H9 (cell line): Measurements from ENCODE around the gene MTHFD1. TPM values are rescaled to one million over a fixed set of nuclear protein-coding genes. Genes with fewer than 3 reads are reported as not detected.
A peak's percentile ranks its signal among the peaks of the same experiment; 100 is the strongest.

ENCODE experiments used
- DNase-seq: peaks from one replicate; pipeline ENCODE4 v3.0.0-alpha.2; 2017
- H2AFZ ChIP-seq: one replicate; pipeline ENCODE4 v1.6.1; 2013; ENCODE audit warnings: mild to moderate bottlenecking, low read length, control low read depth, moderate library complexity
- H2AK5ac ChIP-seq: 2 replicates; pipeline ENCODE4 v1.6.1; 2013; ENCODE audit warnings: low read length, control low read depth, mixed read lengths; ENCODE audit not compliant: insufficient read length
- H2BK120ac ChIP-seq: one replicate; pipeline ENCODE4 v1.6.1; 2013; ENCODE audit warnings: low read depth, mild to moderate bottlenecking, low read length, control low read depth, inconsistent platforms; ENCODE audit not compliant: poor library complexity, severe bottlenecking
- H2BK12ac ChIP-seq: 2 replicates; pipeline ENCODE4 v1.6.1; 2013; ENCODE audit warnings: low read length, control low read depth, mixed read lengths, low read depth; ENCODE audit not compliant: insufficient read length
- H2BK15ac ChIP-seq: 2 replicates; pipeline ENCODE4 v1.6.1; 2013; ENCODE audit warnings: low read depth, low read length, control low read depth
- H2BK20ac ChIP-seq: one replicate; pipeline ENCODE4 v1.6.1; 2013; ENCODE audit warnings: low read depth, mild to moderate bottlenecking, low read length, control low read depth, inconsistent platforms; ENCODE audit not compliant: poor library complexity, severe bottlenecking
- H2BK5ac ChIP-seq: 2 replicates; pipeline ENCODE4 v1.6.1; 2013; ENCODE audit warnings: low read length, control low read depth, mixed read lengths; ENCODE audit not compliant: insufficient read length
- H3K14ac ChIP-seq: 2 replicates; pipeline ENCODE4 v1.6.1; 2013; ENCODE audit warnings: low read length, control low read depth; ENCODE audit not compliant: insufficient read depth
- H3K18ac ChIP-seq: 2 replicates; pipeline ENCODE4 v1.6.1; 2013; ENCODE audit warnings: low read depth, mild to moderate bottlenecking, mixed read lengths, low read length, control low read depth; ENCODE audit not compliant: insufficient read length
- H3K23ac ChIP-seq: 2 replicates; pipeline ENCODE4 v1.6.1; 2013; ENCODE audit warnings: low read length, control low read depth, mixed read lengths, low read depth; ENCODE audit not compliant: insufficient read length
- H3K23me2 ChIP-seq: 2 replicates; pipeline ENCODE4 v1.6.1; 2013; ENCODE audit warnings: low read depth, mild to moderate bottlenecking, mixed read lengths, low read length, control low read depth; ENCODE audit not compliant: insufficient read length, poor library complexity, severe bottlenecking
- H3K27ac ChIP-seq: 2 replicates; pipeline ENCODE4 v1.5.1; 2013; ENCODE audit warnings: low read length, control low read depth, mixed read lengths, low read depth; ENCODE audit not compliant: insufficient read length
- H3K27me3 ChIP-seq: 2 replicates; pipeline ENCODE4 v1.6.1; 2013; ENCODE audit warnings: low read length, control low read depth, inconsistent platforms; ENCODE audit not compliant: insufficient read depth
- H3K4ac ChIP-seq: 2 replicates; pipeline ENCODE4 v1.6.1; 2013; ENCODE audit warnings: low read depth, mild to moderate bottlenecking, control low read depth, inconsistent platforms, low read length, moderate library complexity
- H3K4me1 ChIP-seq: 2 replicates; pipeline ENCODE4 v1.6.1; 2013; ENCODE audit warnings: low read length, control low read depth, inconsistent platforms; ENCODE audit not compliant: insufficient read depth
- H3K4me2 ChIP-seq: 2 replicates; pipeline ENCODE4 v1.6.1; 2013; ENCODE audit warnings: low read length, control low read depth, mixed read lengths; ENCODE audit not compliant: insufficient read length, insufficient read depth
- H3K56ac ChIP-seq: 2 replicates; pipeline ENCODE4 v1.6.1; 2013; ENCODE audit warnings: low read depth, mild to moderate bottlenecking, mixed read lengths, low read length, control low read depth; ENCODE audit not compliant: insufficient read length
- H3K79me1 ChIP-seq: 2 replicates; pipeline ENCODE4 v1.6.1; 2013; ENCODE audit warnings: low read depth, mild to moderate bottlenecking, moderate library complexity, low read length, control low read depth, inconsistent platforms; ENCODE audit not compliant: insufficient read depth, poor library complexity, severe bottlenecking
- H3K79me2 ChIP-seq: 2 replicates; pipeline ENCODE4 v1.6.1; 2013; ENCODE audit warnings: low read length, control low read depth, inconsistent platforms; ENCODE audit not compliant: insufficient read depth
- H3K9ac ChIP-seq: 2 replicates; pipeline ENCODE4 v1.6.1; 2013; ENCODE audit warnings: low read length, control low read depth, mixed read lengths; ENCODE audit not compliant: insufficient read length; ENCODE audit errors: extremely low read depth
- H3K9me3 ChIP-seq: one replicate; pipeline ENCODE4 v1.6.1; 2013; ENCODE audit warnings: low read depth, low read length, inconsistent platforms; ENCODE audit not compliant: control insufficient read depth
- H3T11ph ChIP-seq: one replicate; pipeline ENCODE4 v1.6.1; 2013; ENCODE audit warnings: mild to moderate bottlenecking, low read length, control low read depth, inconsistent platforms
- H4K20me1 ChIP-seq: one replicate; pipeline ENCODE4 v1.6.1; 2013; ENCODE audit not compliant: control insufficient read depth, insufficient read length, insufficient read depth
- H4K5ac ChIP-seq: 2 replicates; pipeline ENCODE4 v1.6.1; 2013; ENCODE audit warnings: low read depth, mild to moderate bottlenecking, mixed read lengths, low read length, control low read depth; ENCODE audit not compliant: insufficient read length
- H4K8ac ChIP-seq: replicated peaks from 2 replicates; pipeline ENCODE4 v1.6.1; 2013; ENCODE audit warnings: low read length, control low read depth, mixed read lengths, low read depth; ENCODE audit not compliant: insufficient read length
- H4K91ac ChIP-seq: 2 replicates; pipeline ENCODE4 v1.6.1; 2013; ENCODE audit warnings: low read depth, mild to moderate bottlenecking, moderate library complexity, mixed read lengths, low read length, control low read depth; ENCODE audit not compliant: insufficient read length
- H3K27ac Mint-ChIP-seq, 3 experiments: 2 replicates in 2 of 3; 3 replicates in 1 of 3; pipeline ENCODE4 v1.8.0; 2020 to 2021; ENCODE audit warnings: mixed read lengths in 3 of 3, mild to moderate bottlenecking in 1 of 3, moderate library complexity in 1 of 3
- H3K27me3 Mint-ChIP-seq: 2 replicates; pipeline ENCODE4 v1.8.0; 2021; ENCODE audit warnings: low read depth, mild to moderate bottlenecking, moderate library complexity, mixed read lengths
- H3K36me3 Mint-ChIP-seq, 3 experiments: 2 replicates in 2 of 3; 3 replicates in 1 of 3; pipeline ENCODE4 v1.8.0; 2020 to 2021; ENCODE audit warnings: low read depth in 3 of 3, mixed read lengths in 3 of 3; ENCODE audit not compliant: insufficient read depth in 1 of 3
- H3K4me1 Mint-ChIP-seq, 2 experiments: 2 replicates each; pipeline ENCODE4 v1.8.0; 2020; ENCODE audit warnings: mixed read lengths in 2 of 2
- H3K4me3 Mint-ChIP-seq, 2 experiments: 2 replicates in 1 of 2; 3 replicates in 1 of 2; pipeline ENCODE4 v1.8.0; 2020 to 2021; ENCODE audit warnings: mild to moderate bottlenecking in 2 of 2, mixed read lengths in 2 of 2, moderate library complexity in 1 of 2
- H3K9me3 Mint-ChIP-seq, 2 experiments: 2 replicates in 1 of 2; 3 replicates in 1 of 2; pipeline ENCODE4 v1.8.0; 2020; ENCODE audit warnings: mild to moderate bottlenecking in 2 of 2, mixed read lengths in 2 of 2, moderate library complexity in 1 of 2
- CTCF ChIP-seq: fragments of 200-600 bp; sonication (generic); conservative IDR thresholded peaks from 3 replicates; pipeline ENCODE4 v1.8.0; 2021; ENCODE audit warnings: antibody characterized with exemption, mild to moderate bottlenecking
- WGBS: extraction: QIAGEN DNeasy Blood & Tissue Kit; methylation state at CpG from one replicate; pipeline ENCODE4 v1.1.7; 2013; ENCODE audit warnings: missing lambda C conversion rate, low lambda C conversion rate, mixed read lengths; ENCODE audit not compliant: insufficient read length; ENCODE audit errors: extremely low coverage; 5-methylcytosine and 5-hydroxymethylcytosine counted together
- long read RNA-seq: library from polyadenylated mRNA; unstranded; transcript quantifications from one replicate; pipeline ENCODE4 v2.0.0, GENCODE V29; 2020
- total RNA-seq: library from RNA; stranded (reverse); gene quantifications from 2 replicates; pipeline ENCODE4 v1.2.1, GENCODE V29; 2021

MTHFD1 gene
- total RNA-seq, result 203 and 209 TPM in 2 replicates
- long read RNA-seq, full-length matches to known transcripts, result 1,490 of 1,729 reads
- long read RNA-seq, partial matches to known transcripts, result 92 of 1,729 reads
- long read RNA-seq, other reads (novel, unspliced or antisense), result 147 of 1,729 reads

- Mint-ChIP-seq H3K4me3 (peak within 1 kb of the TSS; percentile 96 to 99), H3K27me3 (no peaks in the 10 kb centered on the region), H3K9me3 (no peaks in the 10 kb centered on the region; a peak in 1 of 5 replicates), H3K27ac (peak within 1 kb of the TSS; percentile 98 to 100 (median 99)), H3K36me3 (peaks cover 6 to 15% (median 14%) of the 10 kb centered on the region in 3 experiments), H3K4me1 (peaks cover 34 to 48% of the 10 kb centered on the region in 2 experiments)
- peak within 1 kb of the TSS; percentile 45 for H3K56ac ChIP-seq
- H3K4me2 ChIP-seq, result peak within 1 kb of the TSS; percentile 97
- peaks cover 20% of the 10 kb centered on the region for H3K79me2 ChIP-seq
- H3K18ac ChIP-seq, result peak within 1 kb of the TSS; percentile 88
- peaks cover 8% of the 10 kb centered on the region; the same call in 1 of the 2 replicates for H3K4me1 ChIP-seq
- DNase-seq, result peak; percentile 99
- no peaks in the 10 kb centered on the region for H3K27me3 ChIP-seq
- H3K23ac ChIP-seq, result no peak within 1 kb of the TSS
- H4K91ac ChIP-seq, result peak within 1 kb of the TSS; percentile 45
- peak within 1 kb of the TSS; percentile 97 for H3K9ac ChIP-seq
- no peak within 1 kb of the TSS for H3T11ph ChIP-seq
- no peak for TF ChIP-seq CTCF
- no peaks in the 10 kb centered on the region for H3K9me3 ChIP-seq
- WGBS, result no CpG with 5 or more reads among the region's 58 CpGs
- H2BK15ac ChIP-seq, result no peak within 1 kb of the TSS
- peak within 1 kb of the TSS; percentile 89 for H4K5ac ChIP-seq
- no peak within 1 kb of the TSS for H2BK20ac ChIP-seq
- H2AFZ ChIP-seq, result no peak within 1 kb of the TSS
- no peaks in the 10 kb centered on the region for H3K79me1 ChIP-seq
- H3K4ac ChIP-seq, result peak within 1 kb of the TSS; percentile 9; the same call in 1 of the 2 replicates
- H4K20me1 ChIP-seq, result no peaks in the 10 kb centered on the region
- H3K23me2 ChIP-seq, result peaks cover 15% of the 10 kb centered on the region
- H2BK12ac ChIP-seq, result peak within 1 kb of the TSS; percentile 3
- peak within 1 kb of the TSS; percentile 82 for H3K27ac ChIP-seq
- peak within 1 kb of the TSS; percentile 47 for H2AK5ac ChIP-seq
- peak within 1 kb of the TSS; percentile 23 for H2BK5ac ChIP-seq
- no peak within 1 kb of the TSS for H4K8ac ChIP-seq
- peak within 1 kb of the TSS; percentile 86 for H3K14ac ChIP-seq
- H2BK120ac ChIP-seq, result no peak within 1 kb of the TSS
Observed at GRCh38 chr14:64387782-64388532, at the start of gene MTHFD1. Gene MTHFD1, plus strand, starts transcription at chr14:64388353. Its CDS starts 75 bp downstream, at chr14:64388428.
